Keratinocyte (primary cell): ENCODE results near the gene CHRNB4.
"Not testable (repeated sequence)": the region's sequence is repeated elsewhere in the genome, so short reads cannot be mapped to it uniquely, and the experiment has no call there.

Experiments used
- EZH2 ChIP-seq: IDR thresholded peaks from one replicate; pipeline ENCODE4 v1.6.1; 2012; ENCODE audit warnings: inconsistent platforms, mild to moderate bottlenecking, low read length, moderate library complexity
- TF ChIP-seq, protein P1 (sequence below), 3 experiments: IDR thresholded peaks in 1 of 3; conservative IDR thresholded peaks in 1 of 3; optimal IDR thresholded peaks in 1 of 3; 2 replicates in 2 of 3; 3 replicates in 1 of 3; pipeline versions ENCODE3 to v1.5.1; 2011; ENCODE audit warnings: low read length in 3 of 3, mild to moderate bottlenecking in 3 of 3, moderate library complexity in 2 of 3, control low read depth in 1 of 3, inconsistent platforms in 1 of 3; ENCODE audit not compliant: insufficient read depth in 2 of 3; ENCODE audit errors: extremely low read depth in 1 of 3

DNA sequence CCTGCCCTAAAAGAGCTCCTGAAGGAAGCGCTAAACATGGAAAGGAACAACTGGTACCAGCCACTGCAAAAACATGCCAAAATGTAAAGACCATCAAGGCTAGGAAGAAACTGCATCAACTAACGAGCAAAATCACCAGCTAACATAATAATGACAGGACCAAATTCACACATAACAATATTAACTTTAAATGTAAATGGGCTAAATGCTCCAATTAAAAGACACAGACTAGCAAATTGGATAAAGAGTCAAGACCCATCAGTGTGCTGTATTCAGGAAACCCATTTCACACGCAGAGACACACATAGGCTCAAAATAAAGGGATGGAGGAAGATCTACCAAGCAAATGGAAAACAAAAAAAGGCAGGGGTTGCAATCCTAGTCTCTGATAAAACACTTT, 31.5 kb downstream of the CHRNB4 start:
- TF ChIP-seq, protein P1, sequence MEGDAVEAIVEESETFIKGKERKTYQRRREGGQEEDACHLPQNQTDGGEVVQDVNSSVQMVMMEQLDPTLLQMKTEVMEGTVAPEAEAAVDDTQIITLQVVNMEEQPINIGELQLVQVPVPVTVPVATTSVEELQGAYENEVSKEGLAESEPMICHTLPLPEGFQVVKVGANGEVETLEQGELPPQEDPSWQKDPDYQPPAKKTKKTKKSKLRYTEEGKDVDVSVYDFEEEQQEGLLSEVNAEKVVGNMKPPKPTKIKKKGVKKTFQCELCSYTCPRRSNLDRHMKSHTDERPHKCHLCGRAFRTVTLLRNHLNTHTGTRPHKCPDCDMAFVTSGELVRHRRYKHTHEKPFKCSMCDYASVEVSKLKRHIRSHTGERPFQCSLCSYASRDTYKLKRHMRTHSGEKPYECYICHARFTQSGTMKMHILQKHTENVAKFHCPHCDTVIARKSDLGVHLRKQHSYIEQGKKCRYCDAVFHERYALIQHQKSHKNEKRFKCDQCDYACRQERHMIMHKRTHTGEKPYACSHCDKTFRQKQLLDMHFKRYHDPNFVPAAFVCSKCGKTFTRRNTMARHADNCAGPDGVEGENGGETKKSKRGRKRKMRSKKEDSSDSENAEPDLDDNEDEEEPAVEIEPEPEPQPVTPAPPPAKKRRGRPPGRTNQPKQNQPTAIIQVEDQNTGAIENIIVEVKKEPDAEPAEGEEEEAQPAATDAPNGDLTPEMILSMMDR (optimal IDR thresholded peaks at IDR 0.05 in 1 of 3, IDR thresholded peaks at IDR 0.05 in 1 of 3, conservative IDR thresholded peaks at IDR 0.05 in 1 of 3; ENCODE audit: extremely low read depth in 1 of 3, insufficient read depth in 2 of 3, low read length in 3 of 3) = not testable (repeated sequence)
- not testable (repeated sequence) for TF ChIP-seq EZH2
